ENCODE measurements around the gene PLAAT5.
A peak's percentile ranks its signal among the peaks of the same experiment; 100 is the strongest.

PLAAT5 gene

GRCh38 chr11:63493127-63493526 is 2.2 kb upstream of the PLAAT5 start:
- no peak for DNase-seq (ENCODE audit: low read depth)
- no peak overlapping the region for H3K4me3 ChIP-seq (replicated peaks; ENCODE audit: low read depth, low read length)
- no peak for TF ChIP-seq CTCF (IDR thresholded peaks at IDR 0.05; ENCODE audit: low read length, missing control alignments)

GRCh38 chr11:63492441-63492840 is 1.5 kb upstream of the PLAAT5 start:
- no peak overlapping the region for H3K4me3 ChIP-seq (replicated peaks; ENCODE audit: low read depth, low read length)
- TF ChIP-seq CTCF (IDR thresholded peaks at IDR 0.05; ENCODE audit: low read length, missing control alignments): no peak
- DNase-seq (ENCODE audit: low read depth): no peak

GRCh38 chr11:63491636-63492372 is 837 bp upstream of the PLAAT5 start:
- peak; percentile 85 for DNase-seq (ENCODE audit: low read depth)
- no peak for TF ChIP-seq CTCF (IDR thresholded peaks at IDR 0.05; ENCODE audit: low read length, missing control alignments)
- H3K4me3 ChIP-seq (replicated peaks; ENCODE audit: low read depth, low read length): peak overlapping the region; percentile 49

GRCh38 chr11:63491240-63491587 is 247 bp upstream of the PLAAT5 start:
- no peak for DNase-seq (ENCODE audit: low read depth)
- H3K4me3 ChIP-seq (replicated peaks; ENCODE audit: low read depth, low read length): peak overlapping the region; percentile 49
- TF ChIP-seq CTCF (IDR thresholded peaks at IDR 0.05; ENCODE audit: low read length, missing control alignments): no peak

- DNase-seq (ENCODE audit: low read depth): peak; percentile 48
- no peak overlapping the region for H3K4me3 ChIP-seq (replicated peaks; ENCODE audit: low read depth, low read length)
- peak; percentile 8 for TF ChIP-seq CTCF (IDR thresholded peaks at IDR 0.05; ENCODE audit: low read length, missing control alignments)
These were observed 1.1 kb downstream of the PLAAT5 start for GRCh38 chr11:63489879-63490278.

GRCh38 chr11:63488789-63489188 is 2.2 kb downstream of the PLAAT5 start:
- no peak overlapping the region for H3K4me3 ChIP-seq (replicated peaks; ENCODE audit: low read depth, low read length)
- no peak for DNase-seq (ENCODE audit: low read depth)
- TF ChIP-seq CTCF (IDR thresholded peaks at IDR 0.05; ENCODE audit: low read length, missing control alignments): no peak

GRCh38 chr11:63485777-63486176 is 5.2 kb downstream of the PLAAT5 start:
- no peak for TF ChIP-seq CTCF (IDR thresholded peaks at IDR 0.05; ENCODE audit: low read length, missing control alignments)
- no peak for DNase-seq (ENCODE audit: low read depth)
- no peak overlapping the region for H3K4me3 ChIP-seq (replicated peaks; ENCODE audit: low read depth, low read length)
